Left ventricle myocardium inferior (tissue), 1 donor: ENCODE results near the gene PDCD2. TPM values are rescaled to one million over a fixed set of nuclear protein-coding genes. Genes with fewer than 3 reads are reported as not detected.

Experiments used
- DNase-seq: peaks from one replicate; pipeline ENCODE4 v3.0.0-alpha.2; 2020
- H3K27ac ChIP-seq: fragments of 200-600 bp; replicated peaks from 2 replicates; pipeline ENCODE4 v1.8.0; 2021
- H3K27me3 ChIP-seq: fragments of 200-600 bp; 2 replicates; pipeline ENCODE4 v1.8.0; 2021; ENCODE audit warnings: low read depth
- H3K36me3 ChIP-seq: fragments of 200-600 bp; 2 replicates; pipeline ENCODE4 v1.8.0; 2021
- H3K4me1 ChIP-seq: fragments of 200-600 bp; 2 replicates; pipeline ENCODE4 v1.8.0; 2021
- H3K4me3 ChIP-seq: fragments of 200-600 bp; 2 replicates; pipeline ENCODE4 v1.8.0; 2021; ENCODE audit warnings: mild to moderate bottlenecking, moderate library complexity
- H3K9me3 ChIP-seq: fragments of 200-600 bp; replicated peaks from 2 replicates; pipeline ENCODE4 v1.8.0; 2021
- CTCF ChIP-seq: fragments of 200-600 bp; IDR thresholded peaks from 2 replicates; pipeline ENCODE4 v1.8.0; 2021; ENCODE audit warnings: antibody characterized with exemption, mild to moderate bottlenecking, borderline replicate concordance
- intact Hi-C: fragments of 100-400 bp; cut with micrococcal nuclease; formaldehyde crosslinking; loops from one replicate; pipeline ENCODE4 v1.11.0; 2022
- total RNA-seq: library from RNA; stranded (reverse); fragmentation: NEBNext Ultra II Directional; extraction: Animal tissue kit (Norgen Biotek cat#: 25700); gene quantifications from one replicate; pipeline ENCODE4 v1.2.1, GENCODE V29; 2021
- donor health status: DM: no; HTN: yes; CAD: no; lungs with severe emphysema.

The PDCD2 gene
- total RNA-seq, 1 donor from 2014 or later = 30.6 TPM

- intact Hi-C loops = no loop called here
- Histone ChIP-seq H3K4me3 (peak overlapping the region; percentile 98), H3K27ac (peak overlapping the region; percentile 94), H3K4me1 (peaks cover 60% of the 10 kb centered on the region), H3K27me3 (no peaks in the 10 kb centered on the region), H3K9me3 (no peaks in the 10 kb centered on the region), H3K36me3 (peaks cover 29% of the 10 kb centered on the region)
- no peak for DNase-seq
- no peak for TF ChIP-seq CTCF
Measured at GRCh38 chr6:170554796-170555137, 29.7 kb downstream of the PDCD2 start.

- H3K27me3 ChIP-seq = no peaks in the 10 kb centered on the region
- peaks cover 66% of the 10 kb centered on the region for H3K4me1 ChIP-seq
- DNase-seq = peak; percentile 98
- H3K36me3 ChIP-seq = peaks cover 30% of the 10 kb centered on the region
- H3K9me3 ChIP-seq = no peaks in the 10 kb centered on the region
- no peak for TF ChIP-seq CTCF
- intact Hi-C loops = no loop called here
- peak within 1 kb of the TSS; percentile 94 for H3K27ac ChIP-seq
- peak within 1 kb of the TSS; percentile 98 for H3K4me3 ChIP-seq
Measured at GRCh38 chr6:170554013-170554795, 30.2 kb downstream of the PDCD2 start, which contains the start of gene TBP. Gene TBP (plus strand): TSS chr6:170554369. CDS start chr6:170557030, 2,661 bp downstream.

GRCh38 chr6:170553534-170554012 is 30.9 kb downstream of the PDCD2 start:
- peak overlapping the region; percentile 94 for H3K27ac ChIP-seq
- DNase-seq = no peak
- peaks cover 35% of the 10 kb centered on the region for H3K36me3 ChIP-seq
- H3K4me1 ChIP-seq = peaks cover 72% of the 10 kb centered on the region
- H3K27me3 ChIP-seq = no peaks in the 10 kb centered on the region
- peak overlapping the region; percentile 98 for H3K4me3 ChIP-seq
- TF ChIP-seq CTCF = no peak
- intact Hi-C loops = no loop called here
- H3K9me3 ChIP-seq = no peaks in the 10 kb centered on the region

- peaks cover 79% of the 10 kb centered on the region for H3K4me1 ChIP-seq
- TF ChIP-seq CTCF = no peak
Measured at GRCh38 chr6:170552765-170553533, 31.5 kb downstream of the PDCD2 start, which contains the start of gene PSMB1. Gene PSMB1 (minus strand): TSS chr6:170553307. CDS start chr6:170553242, 65 bp downstream.

GRCh38 chr6:170545405-170545804 is 39.0 kb downstream of the PDCD2 start:
- peaks cover 96% of the 10 kb centered on the region for H3K4me1 ChIP-seq
- intact Hi-C loops = no loop called here

More at GRCh38 chr6:170552765-170553533, 31.5 kb downstream of the PDCD2 start, which contains the start of gene PSMB1:
- no peaks in the 10 kb centered on the region for H3K27me3 ChIP-seq
- H3K9me3 ChIP-seq = no peaks in the 10 kb centered on the region
- intact Hi-C loops = no loop called here
- peak within 1 kb of the TSS; percentile 94 for H3K27ac ChIP-seq
- H3K36me3 ChIP-seq = peaks cover 36% of the 10 kb centered on the region
- peak within 1 kb of the TSS; percentile 98 for H3K4me3 ChIP-seq
- DNase-seq = peak; percentile 93

More at GRCh38 chr6:170545405-170545804, 39.0 kb downstream of the PDCD2 start:
- no peak for TF ChIP-seq CTCF
- no peak overlapping the region for H3K4me3 ChIP-seq
- H3K27me3 ChIP-seq = no peaks in the 10 kb centered on the region
- H3K36me3 ChIP-seq = peaks cover 97% of the 10 kb centered on the region
- peak overlapping the region; percentile 27 for H3K27ac ChIP-seq
- no peaks in the 10 kb centered on the region for H3K9me3 ChIP-seq
- DNase-seq = no peak
